Renal cortical epithelial cell (primary cell): ENCODE measurements around the gene ZMAT5. TPM values are rescaled to one million over a fixed set of nuclear protein-coding genes. Genes with fewer than 3 reads are reported as not detected.

ENCODE experiments used
- DNase-seq: peaks from one replicate; pipeline ENCODE4 v3.0.0-alpha.2; 2011; ENCODE audit warnings: low read depth
- total RNA-seq: library from RNA; depleted of rRNA; stranded (reverse); fragments of >200 nt; gene quantifications from 2 replicates; pipeline ENCODE4 v1.2.3, GENCODE V29; 2014

ZMAT5 gene
- total RNA-seq, 1 donor from 2014 or later: 14.5 TPM

- no peak for DNase-seq
Measured at GRCh38 chr22:29707471-29707870, 59.3 kb downstream of the ZMAT5 start.

DNA sequence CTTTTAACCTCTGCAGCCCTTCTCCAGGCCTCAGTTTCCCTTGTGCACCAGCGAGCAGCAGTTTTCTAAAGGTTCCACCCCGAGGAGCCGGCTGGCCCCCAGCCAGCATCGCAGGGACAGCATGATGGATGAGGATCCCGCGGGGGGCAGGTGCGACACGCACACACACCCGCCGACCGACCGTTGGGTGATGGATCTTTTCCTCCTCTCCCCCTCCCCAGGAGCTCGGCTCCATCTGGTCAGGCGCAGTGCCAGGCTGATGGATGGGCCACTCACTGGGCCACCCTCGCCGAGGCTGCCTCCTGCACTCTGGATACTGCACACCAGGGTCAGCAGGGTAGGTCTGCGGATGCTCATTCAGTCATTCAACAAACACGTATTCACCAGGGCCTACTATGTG, 59.8 kb downstream of the ZMAT5 start:
- DNase-seq: no peak

DNA sequence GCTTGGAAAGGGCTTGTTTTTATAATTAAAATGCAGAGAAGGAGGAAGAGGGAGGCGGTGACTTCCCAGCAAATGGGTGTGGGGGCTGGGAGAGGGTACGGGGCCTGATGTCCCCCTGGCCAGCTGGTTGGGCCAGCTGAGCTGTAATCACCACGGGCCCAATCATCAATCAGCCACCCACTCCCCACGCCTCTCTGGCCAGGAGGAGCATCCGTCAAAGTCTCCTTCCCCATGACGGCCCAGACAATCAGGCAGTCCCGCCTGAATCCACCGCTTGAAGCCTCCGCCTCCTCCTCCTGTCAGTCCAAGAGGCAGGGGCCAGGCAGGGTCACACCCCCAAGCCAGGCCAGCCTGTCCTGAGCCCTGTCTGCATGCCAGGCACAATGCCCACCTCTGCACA, 60.3 kb downstream of the ZMAT5 start:
- no peak for DNase-seq

DNA sequence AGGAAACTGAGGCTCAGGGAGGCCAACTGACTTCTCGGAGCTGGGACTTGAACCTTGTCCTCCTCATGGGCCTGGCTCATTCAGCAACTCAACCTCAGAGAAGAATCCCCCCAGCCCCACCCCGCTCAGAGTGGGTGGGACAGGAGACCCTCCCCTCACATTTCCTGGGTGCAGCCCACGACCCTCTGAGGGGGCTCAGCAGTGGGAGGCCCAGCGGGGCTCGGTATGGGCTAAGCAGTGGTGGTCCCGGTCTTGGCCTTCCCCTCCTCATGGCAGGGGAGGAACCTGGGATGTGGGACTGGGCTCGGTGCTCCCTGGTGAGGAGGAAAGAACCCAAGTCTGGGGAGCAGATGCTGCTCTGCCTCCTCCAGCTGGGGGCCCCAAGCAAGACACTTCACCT, 61.2 kb downstream of the ZMAT5 start:
- no peak for DNase-seq

GRCh38 chr22:29704528-29705285, 62.1 kb downstream of the ZMAT5 start:
- DNase-seq: peak; percentile 21

- DNase-seq: no peak
Measured at GRCh38 chr22:29703569-29704195, 63.1 kb downstream of the ZMAT5 start.

GRCh38 chr22:29702931-29703501, 63.8 kb downstream of the ZMAT5 start:
- no peak for DNase-seq

DNA sequence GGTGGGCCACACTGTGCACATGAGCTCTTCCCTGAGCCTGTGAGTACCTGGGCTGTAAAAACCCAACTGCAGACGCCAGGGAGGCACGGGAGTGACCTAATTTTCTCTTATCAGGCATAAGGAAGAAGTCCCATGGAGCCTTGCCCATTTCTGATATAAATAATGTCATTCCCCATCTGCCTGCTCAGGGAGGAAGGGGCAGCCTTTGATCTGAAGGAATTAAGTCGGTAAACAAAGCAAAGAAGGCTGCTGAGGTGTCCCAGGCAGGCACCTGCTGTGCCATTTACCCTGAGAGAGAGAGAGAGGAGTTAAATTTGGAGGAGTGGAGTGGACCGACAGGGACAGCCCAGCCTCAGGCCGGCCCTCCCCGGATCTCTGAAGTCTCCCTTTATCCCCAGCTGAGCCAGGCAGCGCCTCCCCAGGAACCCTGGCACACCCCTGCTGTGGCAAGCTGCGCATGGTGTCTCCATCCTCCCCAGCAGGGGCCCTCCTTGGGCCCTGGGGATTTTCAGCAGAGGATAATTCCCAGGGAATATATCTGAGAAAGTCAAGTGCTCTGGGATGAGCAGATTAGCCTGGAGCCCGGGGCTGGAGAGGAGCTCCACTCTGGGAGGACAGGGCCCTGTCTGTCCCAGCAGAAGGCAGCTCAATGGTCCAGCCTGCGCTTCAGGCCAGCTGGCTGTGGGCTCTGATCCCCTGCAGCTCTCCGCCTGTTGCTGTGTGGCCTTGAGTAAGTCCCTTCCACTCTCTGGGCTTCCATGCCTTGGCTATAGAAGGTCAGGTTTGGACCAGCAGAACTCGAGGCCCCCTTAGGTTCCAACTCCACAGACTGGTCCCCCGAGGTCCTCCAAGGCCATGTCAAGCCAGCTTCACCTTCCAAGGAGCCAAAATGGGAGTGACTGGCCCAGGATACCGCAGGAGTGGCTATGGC, 64.5 kb downstream of the ZMAT5 start:
- no peak for DNase-seq

- peak; percentile 53 for DNase-seq
Measured at GRCh38 chr22:29701155-29701999, 65.4 kb downstream of the ZMAT5 start.

DNA sequence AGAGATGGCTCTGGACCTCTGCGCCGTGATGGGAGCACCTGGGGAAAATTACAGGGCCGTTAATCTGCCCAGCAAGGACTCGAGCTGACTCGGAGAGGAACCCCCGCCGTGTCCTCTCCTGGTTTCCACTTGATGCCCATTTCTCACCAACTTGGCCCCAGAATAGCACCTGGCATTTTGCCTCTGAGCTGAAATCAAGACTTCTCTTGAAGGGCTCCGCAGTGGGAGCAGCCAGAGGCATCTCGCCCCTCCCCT, 66.0 kb downstream of the ZMAT5 start:
- DNase-seq: no peak

- DNase-seq: no peak
Measured at GRCh38 chr22:29700206-29700899, 66.5 kb downstream of the ZMAT5 start.

DNA sequence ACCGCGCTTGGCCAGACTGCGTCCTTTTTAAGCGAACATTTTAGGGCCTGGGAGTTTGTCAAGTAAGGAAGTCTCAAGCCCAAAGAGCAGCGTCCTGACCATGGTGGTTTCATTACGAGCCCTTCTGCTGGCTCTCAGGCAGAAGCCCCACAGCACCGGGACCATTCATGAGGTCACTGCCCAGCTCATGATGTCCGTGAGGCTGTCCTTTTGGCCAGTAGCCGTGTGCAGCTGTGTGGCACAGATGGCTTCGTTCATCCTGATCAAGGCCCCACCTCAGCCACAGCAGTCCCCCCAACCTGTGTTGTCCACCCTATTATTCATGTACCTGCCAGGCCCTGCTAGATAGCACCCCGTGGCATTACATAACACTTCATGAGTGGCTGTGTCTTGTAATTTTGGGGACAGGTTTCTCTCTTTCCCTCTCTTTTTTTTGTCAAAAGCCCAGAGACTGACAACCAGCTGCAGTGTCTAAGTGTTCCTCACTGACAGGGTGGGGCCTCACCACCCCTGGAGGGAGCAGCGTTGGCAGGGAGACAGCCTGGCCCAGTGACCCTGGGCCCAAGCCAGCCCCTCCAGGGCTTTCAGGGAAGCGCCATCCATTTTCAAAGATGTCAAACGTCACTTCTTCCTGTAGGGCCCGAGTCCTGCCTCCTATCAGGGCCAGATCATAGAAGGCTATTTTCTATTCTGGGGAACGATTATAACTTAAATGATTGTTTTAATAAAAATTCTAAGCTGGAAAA, 68.8 kb downstream of the ZMAT5 start:
- DNase-seq: no peak

- DNase-seq: no peak
Measured at GRCh38 chr22:29695129-29695926, 71.5 kb downstream of the ZMAT5 start.

GRCh38 chr22:29693671-29694070, 73.1 kb downstream of the ZMAT5 start:
- no peak for DNase-seq

DNA sequence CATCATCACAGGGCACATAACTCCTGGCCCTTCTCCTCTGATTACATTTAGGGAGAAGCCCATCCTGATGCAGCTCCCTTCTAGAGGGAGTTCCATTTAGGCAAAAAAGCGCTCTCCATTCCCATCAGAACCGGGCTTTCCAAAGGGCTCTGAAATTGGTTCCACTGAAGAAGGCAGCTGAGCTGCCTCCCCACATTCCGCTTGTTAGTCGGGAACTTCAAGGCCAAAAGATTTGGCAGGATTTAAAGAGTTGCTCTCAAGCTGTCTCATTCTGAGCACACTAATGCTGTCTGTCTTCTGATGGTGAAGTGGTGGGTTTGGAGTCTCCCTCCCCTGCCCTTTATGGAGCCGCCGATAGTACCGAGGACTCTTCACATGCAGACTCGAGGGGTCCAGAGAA, 73.6 kb downstream of the ZMAT5 start:
- DNase-seq: no peak

DNA sequence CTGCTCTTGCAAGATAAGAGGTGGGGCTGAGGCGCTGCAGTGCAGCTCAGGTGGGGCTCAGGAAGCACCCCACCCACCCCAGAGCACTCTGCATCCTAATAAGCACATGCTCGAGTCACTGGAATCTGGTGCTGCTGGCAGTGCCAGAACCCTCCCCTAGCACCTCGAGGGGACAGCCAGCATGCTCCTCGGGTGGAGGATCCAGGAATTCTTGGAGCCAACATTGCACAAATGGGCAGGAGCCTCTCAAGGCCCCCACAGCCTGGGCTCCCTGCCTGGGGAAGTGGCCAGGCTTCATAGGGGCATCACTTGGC, 74.5 kb downstream of the ZMAT5 start:
- DNase-seq: no peak

DNA sequence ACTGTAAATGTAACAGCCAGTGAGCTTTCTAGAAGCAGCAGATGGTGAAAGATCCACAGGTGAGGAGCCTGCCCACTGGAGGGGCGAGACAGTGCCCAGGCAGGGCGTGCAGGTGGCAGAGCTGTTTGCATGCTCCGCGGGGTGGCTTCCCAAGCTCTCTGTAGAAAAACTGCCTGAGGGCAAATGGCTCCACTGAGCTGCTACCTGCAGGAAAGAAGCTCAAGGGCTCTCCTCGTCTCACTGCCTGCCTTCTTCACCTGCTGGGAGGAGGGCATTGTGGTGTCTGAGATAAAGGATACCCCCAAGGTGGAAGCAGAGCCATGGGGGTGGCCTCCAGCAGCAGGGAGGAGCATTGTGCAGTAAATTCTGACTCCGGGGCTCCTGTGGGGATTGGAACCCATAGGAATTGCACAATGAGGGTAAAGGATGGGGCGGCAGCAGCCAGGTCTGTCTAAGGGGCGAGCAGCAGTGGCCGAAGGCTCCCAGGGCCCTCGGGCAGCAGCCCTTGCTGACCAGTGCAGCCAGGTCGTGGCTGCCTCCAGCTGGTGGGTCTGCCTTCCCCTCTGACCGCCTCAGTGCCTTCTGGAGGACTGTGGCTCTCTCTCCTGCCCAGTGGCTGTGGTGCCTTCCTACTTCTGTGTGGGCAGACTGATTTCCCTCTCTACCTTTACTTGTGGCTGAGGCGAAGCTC, 75.0 kb downstream of the ZMAT5 start:
- DNase-seq: no peak

DNA sequence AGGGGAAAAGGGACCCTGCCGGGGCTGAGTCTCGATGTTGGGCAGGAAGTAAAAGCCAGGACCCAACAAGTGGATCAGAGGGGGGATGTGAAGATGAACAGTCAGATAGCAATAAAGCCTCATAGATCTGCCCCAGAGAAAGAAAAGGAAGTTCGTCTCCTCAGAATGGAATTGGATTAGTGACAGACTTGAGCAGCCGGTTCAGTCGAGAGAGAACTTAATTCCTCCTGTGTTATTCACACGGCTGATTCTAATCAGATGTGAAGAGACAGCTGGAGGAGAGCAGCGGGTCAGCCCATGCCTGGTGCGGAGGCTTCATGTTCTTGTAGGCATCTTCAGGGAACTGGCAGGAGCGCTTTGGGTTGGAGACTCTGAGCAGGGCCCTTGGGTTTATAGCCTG, 76.3 kb downstream of the ZMAT5 start:
- no peak for DNase-seq

DNA sequence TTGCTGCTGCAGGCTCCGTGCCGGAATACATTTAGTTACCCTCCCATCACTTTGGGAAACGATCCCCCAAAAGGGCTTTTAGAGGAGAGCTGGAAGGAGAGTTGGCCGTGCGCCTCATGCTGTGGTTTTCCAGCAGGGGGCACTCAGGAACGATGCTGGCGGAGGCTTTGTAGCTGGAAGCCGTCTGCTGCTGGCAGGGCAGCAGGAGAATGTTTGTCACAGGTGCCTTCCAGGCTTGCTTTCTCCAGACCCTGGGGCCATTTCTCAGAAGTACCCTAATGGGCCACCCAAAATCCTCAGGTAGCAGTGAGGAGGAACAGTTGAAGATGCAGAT, 77.0 kb downstream of the ZMAT5 start:
- DNase-seq: peak; percentile 16
